A549 (cell line): Measurements from ENCODE around the gene CLDN5. TPM values are rescaled to one million over a fixed set of nuclear protein-coding genes. Genes with fewer than 3 reads are reported as not detected.

Source experiments
- ATAC-seq, 2 experiments: fragments of 200-7000 bp in 1 of 2; fragments of >200 bp in 1 of 2; cut with Nextera tagmentation in 1 of 2; cut with Tn5 transposase in 1 of 2; 3 replicates each; pipeline versions ENCODE4 v1.8.0 to v1.9.1; 2018 to 2020; ENCODE audit warnings: mild to moderate bottlenecking in 1 of 2, moderate library complexity in 1 of 2
- CTCF ChIA-PET: fragments of 300-600 bp; sonication (Branson Sonifier 250); formaldehyde crosslinking; extraction: SDS; loops from one replicate; lab custom pipeline; 2021; ENCODE audit warnings: antibody characterized with exemption, inconsistent platforms; lab: Yijun Ruan, JAX
- POLR2A ChIA-PET: fragments of 350-600 bp; formaldehyde crosslinking; extraction: SDS; loops from one replicate; lab custom pipeline; 2021; ENCODE audit warnings: antibody characterized with exemption, inconsistent platforms; lab: Yijun Ruan, JAX
- DNase-seq, 2 experiments: peaks; one replicate each; pipeline versions ENCODE4 v3.0.0 to v3.0.0-alpha.2; 2011 to 2016; ENCODE audit warnings: low read depth in 1 of 2, low spot score in 1 of 2
- FAIRE-seq: peaks from 2 replicates; lab custom pipeline; 2011; peaks lifted over from hg19 to GRCh38; lab: Jason Lieb, UNC
- H3K27ac ChIP-seq, 2 experiments: fragments of >200 bp; sonication (Bioruptor Twin); formaldehyde crosslinking; 3 replicates each; pipeline ENCODE4 v1.5.1; 2016 to 2017
- H3K4me1 ChIP-seq: fragments of >200 bp; sonication (Bioruptor Twin); formaldehyde crosslinking; 3 replicates; pipeline ENCODE4 v1.6.1; 2016
- H3K4me2 ChIP-seq: fragments of >200 bp; sonication (Bioruptor Twin); formaldehyde crosslinking; 3 replicates; pipeline ENCODE4 v1.6.1; 2016
- H3K4me3 ChIP-seq: fragments of >200 bp; sonication (Bioruptor Twin); formaldehyde crosslinking; 3 replicates; pipeline ENCODE4 v1.5.1; 2016
- H3K9me3 ChIP-seq: fragments of >200 bp; sonication (Bioruptor Twin); formaldehyde crosslinking; 3 replicates; pipeline ENCODE4 v1.6.1; 2016
- BCL3 ChIP-seq: fragments of >200 bp; sonication (Bioruptor Twin); formaldehyde crosslinking; IDR thresholded peaks from 3 replicates; pipeline ENCODE4 v1.6.1; 2016
- BHLHE40 ChIP-seq: IDR thresholded peaks from 2 replicates; pipeline ENCODE4 v1.6.1; 2012; ENCODE audit warnings: low read depth, low read length, inconsistent platforms
- CBX8 ChIP-seq: fragments of 200-600 bp; sonication (generic); IDR thresholded peaks from 2 replicates; pipeline ENCODE4 v1.6.1; 2016
- CHD4 ChIP-seq: fragments of 200-600 bp; sonication (generic); IDR thresholded peaks from 2 replicates; pipeline ENCODE4 v1.6.1; 2016; ENCODE audit warnings: antibody characterized with exemption, mild to moderate bottlenecking, borderline replicate concordance
- E2F6 ChIP-seq: IDR thresholded peaks from 2 replicates; pipeline ENCODE4 v1.6.1; 2012; ENCODE audit warnings: low read depth, borderline replicate concordance
- EHF ChIP-seq: fragments of 250-450 bp; sonication (Bioruptor Pico); IDR thresholded peaks from 2 replicates; pipeline ENCODE4 v1.5.0; 2020; ENCODE audit warnings: mild to moderate bottlenecking
- EP300 ChIP-seq, 2 experiments: fragments of >200 bp; sonication (Bioruptor Twin); formaldehyde crosslinking; IDR thresholded peaks; 2 replicates in 1 of 2; 3 replicates in 1 of 2; pipeline ENCODE4 v1.6.1; 2016 to 2017
- GATA3 ChIP-seq: IDR thresholded peaks from 2 replicates; pipeline ENCODE4 v1.6.1; 2012; ENCODE audit warnings: borderline replicate concordance
- HES2 ChIP-seq: fragments of >200 bp; sonication (Bioruptor Twin); formaldehyde crosslinking; IDR thresholded peaks from 2 replicates; pipeline ENCODE4 v1.6.1; 2016
- HOXB5 ChIP-seq: fragments of 250-450 bp; sonication (Bioruptor Pico); IDR thresholded peaks from 2 replicates; pipeline ENCODE4 v1.5.0; 2020; ENCODE audit warnings: mild to moderate bottlenecking, moderate library complexity
- JUN ChIP-seq, 2 experiments: fragments of >200 bp; sonication (Bioruptor Twin); formaldehyde crosslinking; IDR thresholded peaks; 2 replicates in 1 of 2; 3 replicates in 1 of 2; pipeline ENCODE4 v1.6.1; 2016 to 2017
- KDM1A ChIP-seq: fragments of 200-600 bp; sonication (generic); IDR thresholded peaks from 2 replicates; pipeline ENCODE4 v1.6.1; 2016; ENCODE audit warnings: low read depth, mild to moderate bottlenecking
- MAFK ChIP-seq: fragments of 450-650 bp; IDR thresholded peaks from 2 replicates; pipeline ENCODE4 v1.6.1; 2014; ENCODE audit not compliant: partially characterized antibody
- MAX ChIP-seq: IDR thresholded peaks from 2 replicates; pipeline ENCODE4 v1.6.1; 2012
- NR3C1 ChIP-seq: fragments of >200 bp; sonication (Bioruptor Twin); formaldehyde crosslinking; IDR thresholded peaks from 3 replicates; pipeline ENCODE4 v1.6.1; 2017
- PHF8 ChIP-seq: fragments of 200-600 bp; sonication (generic); IDR thresholded peaks from 2 replicates; pipeline ENCODE4 v1.6.1; 2016; ENCODE audit warnings: low read depth, mild to moderate bottlenecking, antibody characterized with exemption, moderate library complexity, borderline replicate concordance
- POLR2AphosphoS2 ChIP-seq: conservative IDR thresholded peaks from 2 replicates; pipeline ENCODE4 v1.6.1; 2012; ENCODE audit warnings: low read length, improper control_type of control experiment, inconsistent platforms
- RCOR1 ChIP-seq: fragments of 150-350 bp; IDR thresholded peaks from 2 replicates; pipeline ENCODE4 v1.6.1; 2014; ENCODE audit warnings: antibody characterized with exemption, low read length, low read depth
- RNF2 ChIP-seq: fragments of 200-600 bp; sonication (generic); IDR thresholded peaks from 2 replicates; pipeline ENCODE4 v1.6.1; 2016; ENCODE audit warnings: low read depth, mild to moderate bottlenecking, antibody characterized with exemption, moderate library complexity, borderline replicate concordance
- SMC3 ChIP-seq: fragments of >200 bp; sonication (Bioruptor Twin); formaldehyde crosslinking; IDR thresholded peaks from 3 replicates; pipeline ENCODE4 v1.6.1; 2018; ENCODE audit warnings: inconsistent platforms
- TP53 ChIP-seq: fragments of 250-450 bp; sonication (Bioruptor Pico); IDR thresholded peaks from 2 replicates; pipeline ENCODE4 v1.5.0; 2021; ENCODE audit warnings: mild to moderate bottlenecking, moderate library complexity
- ZC3H11A ChIP-seq: fragments of 450-650 bp; IDR thresholded peaks from 2 replicates; pipeline ENCODE4 v1.6.1; 2014; ENCODE audit warnings: antibody characterized with exemption, mild to moderate bottlenecking
- ZSCAN20 ChIP-seq: fragments of 250-450 bp; sonication (Bioruptor Pico); IDR thresholded peaks from 2 replicates; pipeline ENCODE4 v1.8.0; 2022; ENCODE audit warnings: mild to moderate bottlenecking, moderate library complexity
- WGBS: methylation state at CpG from one replicate; pipeline ENCODE4 v1.1.6; 2017; ENCODE audit errors: missing lambda C conversion rate; 5-methylcytosine and 5-hydroxymethylcytosine counted together
- polyA plus RNA-seq, 4 experiments: library from polyadenylated mRNA; depleted of rRNA in 3 of 4; stranded (reverse); fragments of >200 nt; fragmentation: RNase III in 1 of 4; extraction: RNeasy Plus Mini Kit Qiagen cat#74134 plus additional on column Dnase treatment in 1 of 4; gene quantifications; 2 replicates in 3 of 4; 3 replicates in 1 of 4; pipeline ENCODE4 v1.2.3, GENCODE V29; 2011 to 2017

Gene CLDN5
- polyA plus RNA-seq, 2 of the 4 experiments (the other 2 are of a cell fraction) = not detected

GRCh38 chr22:19508024-19508776 is 16.0 kb downstream of the CLDN5 start:
- DNase-seq (no peak), FAIRE-seq (no peak), ATAC-seq (no peak)
- no peaks in the 10 kb centered on the region for H3K9me3 ChIP-seq
- TF ChIP-seq EP300 (IDR thresholded peaks at IDR 0.05) (no peak), KDM1A (no peak), POLR2AphosphoS2 (no peak), PHF8 (no peak), HOXB5 (CRISPR knock-in tag) (no peak), E2F6 (no peak), BHLHE40 (no peak), TP53 (no peak), SMC3 (no peak)
- H3K4me3 ChIP-seq = no peak overlapping the region
- POLR2A ChIA-PET = no interaction called here
- CTCF ChIA-PET = no interaction called here
- H3K27ac ChIP-seq = no peak overlapping the region
- no peak overlapping the region for H3K4me2 ChIP-seq
- no peaks in the 10 kb centered on the region for H3K4me1 ChIP-seq
- WGBS = 95% methylated on average over 6 of the region's 10 CpGs

GRCh38 chr22:19507534-19507861 is 16.7 kb downstream of the CLDN5 start:
- TF ChIP-seq CHD4 (no peak), RNF2 (no peak), NR3C1 (no peak), HOXB5 (CRISPR knock-in tag) (no peak), ZC3H11A (no peak)
- 100% methylated on average over 4 of the region's 4 CpGs for WGBS
- ChIA-PET POLR2A (no interaction called here), CTCF (interaction anchor here (1.2 kb wide), 1 partner anchor 123 kb away, joined by 3 read pairs; no protein-coding TSS in a partner anchor)
- Histone ChIP-seq H3K9me3 (no peaks in the 10 kb centered on the region), H3K27ac (no peak overlapping the region), H3K4me3 (no peak overlapping the region), H3K4me1 (no peaks in the 10 kb centered on the region), H3K4me2 (no peak overlapping the region)
- FAIRE-seq = no peak
- DNase-seq = no peak
- ATAC-seq = no peak

GRCh38 chr22:19506212-19506611 is 18.0 kb downstream of the CLDN5 start:
- Histone ChIP-seq H3K4me1 (no peaks in the 10 kb centered on the region), H3K4me2 (no peak overlapping the region), H3K27ac (no peak overlapping the region), H3K9me3 (no peaks in the 10 kb centered on the region), H3K4me3 (no peak overlapping the region)
- ATAC-seq = no peak
- WGBS = 82% methylated on average over 10 of the region's 10 CpGs
- ChIA-PET CTCF (interaction anchor here (1.1 to 1.9 kb wide), 2 partner anchors 17 to 124 kb away, joined by 3 to 5 read pairs; no protein-coding TSS in a partner anchor), POLR2A (no interaction called here)
- FAIRE-seq = no peak
- no peak for TF ChIP-seq GATA3
- no peak for TF ChIP-seq CBX8
- no peak for TF ChIP-seq TP53
- no peak for TF ChIP-seq BHLHE40
- TF ChIP-seq EHF (CRISPR knock-in tag) = no peak
- no peak for TF ChIP-seq MAFK
- no peak for TF ChIP-seq ZSCAN20 (CRISPR knock-in tag)
- TF ChIP-seq JUN (IDR thresholded peaks at IDR 0.05) = no peak
- TF ChIP-seq BCL3 = no peak
- no peak for TF ChIP-seq MAX
- no peak for TF ChIP-seq HES2
- TF ChIP-seq SMC3 = no peak
- no peak for TF ChIP-seq RCOR1
- DNase-seq = no peak
